K562 (cell line): ENCODE data around the gene GCDH. TPM values are rescaled to one million over a fixed set of nuclear protein-coding genes. Genes with fewer than 3 reads are reported as not detected.

Experiments used
- BRCA1 ChIP-seq, 2 experiments: fragments of 450-650 bp in 1 of 2; sonication (generic) in 1 of 2; formaldehyde crosslinking in 1 of 2; IDR thresholded peaks; 2 replicates each; pipeline versions ENCODE4 v1.5.0 to v1.6.1; 2017 to 2020; ENCODE audit warnings: mild to moderate bottlenecking in 1 of 2, missing genetic modification reagents in 1 of 2
- GATAD2B ChIP-seq: fragments of 450-650 bp; IDR thresholded peaks from 2 replicates; pipeline ENCODE4 v1.6.1; 2017; ENCODE audit warnings: mild to moderate bottlenecking, borderline replicate concordance
- ZC3H4 ChIP-seq: sonication (generic); formaldehyde crosslinking; IDR thresholded peaks from 2 replicates; pipeline ENCODE4 v1.9.0; 2021; ENCODE audit warnings: missing genetic modification reagents, borderline replicate concordance
- ZFPM2 ChIP-seq: fragments of 250-450 bp; sonication (Bioruptor Pico); IDR thresholded peaks from 2 replicates; pipeline ENCODE4 v1.5.1; 2022; ENCODE audit warnings: mild to moderate bottlenecking
- polyA plus RNA-seq, 8 experiments: library from polyadenylated mRNA; depleted of rRNA in 4 of 8; stranded (reverse) in 5 of 8; unstranded in 3 of 8; fragments of >200 nt; fragmentation: Nextera tagmentation in 2 of 8; fragmentation: Illumina TruSeq in 1 of 8; extraction: Ambion mirVana in 2 of 8; extraction: Trizol in 1 of 8; gene quantifications; 2 replicates each; pipeline versions ENCODE4 v1.2.1 to v1.2.3, GENCODE V29; 2011 to 2014; ENCODE audit warnings: inconsistent platforms in 1 of 8, missing spikeins in 1 of 8
- total RNA-seq, 7 experiments: library from RNA; depleted of rRNA in 6 of 7; stranded (reverse); fragments of >200 nt in 6 of 7; fragmentation: Illumina TruSeq in 2 of 7; extraction: Trizol in 2 of 7; gene quantifications; 2 replicates each; pipeline versions ENCODE4 v1.2.1 to v1.2.3, GENCODE V29; 2011 to 2021; ENCODE audit warnings: low replicate concordance in 1 of 7
- TF ChIP-seq, protein P1 (sequence below), 3 experiments: IDR thresholded peaks in 2 of 3; conservative IDR thresholded peaks in 1 of 3; 2 replicates each; pipeline ENCODE4 v1.5.1; 2011 to 2012; ENCODE audit warnings: low read length in 3 of 3, mild to moderate bottlenecking in 3 of 3, control low read depth in 2 of 3, improper control_type of control experiment in 1 of 3, inconsistent platforms in 1 of 3, low read depth in 1 of 3, mixed read lengths in 1 of 3, moderate library complexity in 1 of 3; ENCODE audit not compliant: insufficient read depth in 2 of 3
- TF ChIP-seq, protein P2 (sequence below): fragments of 450-650 bp; IDR thresholded peaks from 2 replicates; pipeline ENCODE4 v1.6.1; 2016; ENCODE audit warnings: antibody characterized with exemption
- TF ChIP-seq, protein P3 (sequence below): sonication (generic); formaldehyde crosslinking; IDR thresholded peaks from 2 replicates; pipeline ENCODE4 v1.8.0; 2022; ENCODE audit warnings: mild to moderate bottlenecking, missing genetic modification reagents

Gene GCDH
- total and polyA plus RNA-seq, 9 of the 15 experiments (the other 6 are each of a cell fraction or from before 2014, with no cell fraction given): 2.9 to 50.8 (median 19.1) TPM

DNA sequence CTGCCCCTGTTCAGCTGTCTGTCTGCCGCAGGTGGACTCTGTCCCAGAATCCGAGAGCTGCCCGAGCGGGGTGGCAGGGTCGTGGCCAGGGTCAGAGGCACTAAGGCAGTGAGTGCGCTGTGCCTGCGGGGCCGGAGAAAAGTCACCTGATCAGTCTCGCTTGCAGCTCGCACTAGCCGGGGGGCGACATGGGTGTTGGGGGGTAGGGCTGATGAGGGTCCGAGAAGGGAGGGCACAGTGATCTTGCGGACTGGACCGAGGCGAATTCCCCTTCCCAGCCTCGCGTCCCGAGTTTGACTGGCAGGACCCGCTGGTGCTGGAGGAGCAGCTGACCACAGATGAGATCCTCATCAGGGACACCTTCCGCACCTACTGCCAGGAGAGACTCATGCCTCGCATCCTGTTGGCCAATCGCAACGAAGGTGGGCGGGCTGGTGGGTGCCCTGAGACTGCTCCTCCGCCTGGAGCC is 627 bp downstream of the GCDH start (continued):
- no peak for TF ChIP-seq ZFPM2 (CRISPR knock-in tag)
- TF ChIP-seq, protein P1, sequence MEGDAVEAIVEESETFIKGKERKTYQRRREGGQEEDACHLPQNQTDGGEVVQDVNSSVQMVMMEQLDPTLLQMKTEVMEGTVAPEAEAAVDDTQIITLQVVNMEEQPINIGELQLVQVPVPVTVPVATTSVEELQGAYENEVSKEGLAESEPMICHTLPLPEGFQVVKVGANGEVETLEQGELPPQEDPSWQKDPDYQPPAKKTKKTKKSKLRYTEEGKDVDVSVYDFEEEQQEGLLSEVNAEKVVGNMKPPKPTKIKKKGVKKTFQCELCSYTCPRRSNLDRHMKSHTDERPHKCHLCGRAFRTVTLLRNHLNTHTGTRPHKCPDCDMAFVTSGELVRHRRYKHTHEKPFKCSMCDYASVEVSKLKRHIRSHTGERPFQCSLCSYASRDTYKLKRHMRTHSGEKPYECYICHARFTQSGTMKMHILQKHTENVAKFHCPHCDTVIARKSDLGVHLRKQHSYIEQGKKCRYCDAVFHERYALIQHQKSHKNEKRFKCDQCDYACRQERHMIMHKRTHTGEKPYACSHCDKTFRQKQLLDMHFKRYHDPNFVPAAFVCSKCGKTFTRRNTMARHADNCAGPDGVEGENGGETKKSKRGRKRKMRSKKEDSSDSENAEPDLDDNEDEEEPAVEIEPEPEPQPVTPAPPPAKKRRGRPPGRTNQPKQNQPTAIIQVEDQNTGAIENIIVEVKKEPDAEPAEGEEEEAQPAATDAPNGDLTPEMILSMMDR (IDR thresholded peaks at IDR 0.05 in 2 of 3, conservative IDR thresholded peaks at IDR 0.05 in 1 of 3; ENCODE audit: insufficient read depth in 2 of 3, low read depth in 1 of 3, low read length in 3 of 3): no peak
- no peak for TF ChIP-seq GATAD2B
- TF ChIP-seq, protein P2, sequence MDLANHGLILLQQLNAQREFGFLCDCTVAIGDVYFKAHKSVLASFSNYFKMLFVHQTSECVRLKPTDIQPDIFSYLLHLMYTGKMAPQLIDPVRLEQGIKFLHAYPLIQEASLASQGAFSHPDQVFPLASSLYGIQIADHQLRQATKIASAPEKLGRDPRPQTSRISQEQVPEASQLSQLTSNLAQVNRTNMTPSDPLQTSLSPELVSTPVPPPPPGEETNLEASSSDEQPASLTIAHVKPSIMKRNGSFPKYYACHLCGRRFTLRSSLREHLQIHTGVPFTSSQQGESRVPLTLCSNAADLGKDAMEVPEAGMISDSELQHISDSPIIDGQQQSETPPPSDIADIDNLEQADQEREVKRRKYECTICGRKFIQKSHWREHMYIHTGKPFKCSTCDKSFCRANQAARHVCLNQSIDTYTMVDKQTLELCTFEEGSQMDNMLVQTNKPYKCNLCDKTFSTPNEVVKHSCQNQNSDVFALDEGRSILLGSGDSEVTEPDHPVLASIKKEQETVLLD: no peak
- 0 out of 2 replicates have a peak, but pooled peaks have one; percentile 47 for TF ChIP-seq ZC3H4 (CRISPR knock-in tag)
- TF ChIP-seq, protein P3, sequence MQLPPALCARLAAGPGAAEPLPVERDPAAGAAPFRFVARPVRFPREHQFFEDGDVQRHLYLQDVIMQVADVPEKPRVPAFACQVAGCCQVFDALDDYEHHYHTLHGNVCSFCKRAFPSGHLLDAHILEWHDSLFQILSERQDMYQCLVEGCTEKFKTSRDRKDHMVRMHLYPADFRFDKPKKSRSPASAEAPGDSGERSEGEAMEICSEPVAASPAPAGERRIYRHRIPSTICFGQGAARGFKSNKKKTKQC: 0 out of 2 replicates have a peak, but pooled peaks have one; percentile 19
- TF ChIP-seq BRCA1 (IDR thresholded peaks at IDR 0.05): no peak
- 0 out of 2 replicates have a peak, but pooled peaks have one; percentile 82 for TF ChIP-seq BRCA1 (CRISPR knock-in tag; IDR thresholded peaks at IDR 0.05)
